Large intestine (tissue), 3 donors: Measurements from ENCODE around the gene VPS51. TPM values are rescaled to one million over a fixed set of nuclear protein-coding genes. Genes with fewer than 3 reads are reported as not detected.

Experiments
- DNase-seq, 2 donors: peaks; one replicate each; pipeline versions ENCODE4 v3.0.0 to v3.0.0-alpha.2; 2013
- H3K27ac ChIP-seq: one replicate; pipeline ENCODE4 v1.5.1; 2013; ENCODE audit warnings: low read length
- H3K27me3 ChIP-seq: 2 replicates; pipeline ENCODE4 v1.6.1; 2013; ENCODE audit warnings: low read length; ENCODE audit not compliant: control insufficient read depth, insufficient read depth
- H3K36me3 ChIP-seq: 2 replicates; pipeline ENCODE4 v1.6.1; 2013; ENCODE audit warnings: low read length; ENCODE audit not compliant: control insufficient read depth, insufficient read depth
- H3K4me1 ChIP-seq: one replicate; pipeline ENCODE4 v1.6.1; 2013; ENCODE audit warnings: low read length; ENCODE audit not compliant: control insufficient read depth, insufficient read depth
- H3K4me3 ChIP-seq: one replicate; pipeline ENCODE4 v1.5.1; 2013; ENCODE audit warnings: low read length
- H3K9me3 ChIP-seq: one replicate; pipeline ENCODE4 v1.6.1; 2013; ENCODE audit warnings: mild to moderate bottlenecking, low read depth, low read length, moderate library complexity; ENCODE audit not compliant: control insufficient read depth
- whole genome bisulfite sequencing: methylation state at CpG from one replicate; pipeline ENCODE4 v1.1.5; 2013; ENCODE audit warnings: low lambda C conversion rate; ENCODE audit not compliant: insufficient coverage; 5-methylcytosine and 5-hydroxymethylcytosine counted together
- polyA plus RNA-seq: library from polyadenylated mRNA; unstranded; fragments of 120-200 nt; gene quantifications from one replicate; pipeline ENCODE4 v1.2.1, GENCODE V29; 2013

Gene VPS51
- polyA plus RNA-seq, 1 donor: 102 TPM

DNA sequence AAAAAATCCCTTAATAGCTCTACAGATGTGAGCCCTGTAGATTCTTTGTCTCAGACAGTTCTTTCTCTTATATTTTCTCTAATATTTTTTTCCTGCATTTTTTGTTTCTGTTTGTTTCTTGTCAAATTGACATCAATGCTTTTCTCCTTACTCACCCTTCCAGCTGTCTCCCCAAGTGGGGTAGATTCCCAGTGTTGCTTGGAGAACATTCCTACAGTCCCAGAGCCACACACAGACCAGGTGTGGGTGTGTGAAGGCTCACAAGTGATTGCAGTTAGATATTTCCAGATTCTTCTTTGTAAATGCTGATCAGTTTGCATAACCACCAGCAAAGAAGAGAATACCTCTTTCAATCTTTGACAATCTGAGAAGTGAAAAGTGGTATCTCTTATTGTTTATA is 7.5 kb downstream of the VPS51 start:
- peaks cover 40% of the 10 kb centered on the region for H3K36me3 ChIP-seq
- H3K27ac ChIP-seq: no peak overlapping the region
- H3K9me3 ChIP-seq: peaks cover 8% of the 10 kb centered on the region
- H3K4me1 ChIP-seq: no peaks in the 10 kb centered on the region
- no peak for DNase-seq
- H3K27me3 ChIP-seq: no peaks in the 10 kb centered on the region
- H3K4me3 ChIP-seq: no peak overlapping the region

DNA sequence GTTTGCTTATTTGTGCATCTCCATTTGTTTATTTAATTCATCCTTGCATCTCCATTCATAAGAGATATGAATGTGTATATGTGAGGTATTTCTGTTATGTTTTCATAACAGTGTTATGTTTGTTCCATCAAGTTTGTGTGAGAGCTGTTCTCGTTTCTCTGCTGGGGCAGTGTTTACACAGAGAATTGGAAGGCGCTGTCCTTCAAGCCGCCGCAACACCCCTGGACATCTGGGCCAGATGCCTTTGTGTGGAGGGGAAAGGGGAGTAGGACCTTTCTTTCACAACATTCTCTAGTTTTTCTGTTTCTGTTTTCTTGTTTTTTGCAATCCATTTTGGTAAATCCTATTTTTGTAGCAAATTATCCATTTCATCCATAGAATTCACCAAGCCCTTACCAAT is 8.6 kb downstream of the VPS51 start:
- H3K27ac ChIP-seq: no peak overlapping the region
- H3K36me3 ChIP-seq: peaks cover 44% of the 10 kb centered on the region

DNA sequence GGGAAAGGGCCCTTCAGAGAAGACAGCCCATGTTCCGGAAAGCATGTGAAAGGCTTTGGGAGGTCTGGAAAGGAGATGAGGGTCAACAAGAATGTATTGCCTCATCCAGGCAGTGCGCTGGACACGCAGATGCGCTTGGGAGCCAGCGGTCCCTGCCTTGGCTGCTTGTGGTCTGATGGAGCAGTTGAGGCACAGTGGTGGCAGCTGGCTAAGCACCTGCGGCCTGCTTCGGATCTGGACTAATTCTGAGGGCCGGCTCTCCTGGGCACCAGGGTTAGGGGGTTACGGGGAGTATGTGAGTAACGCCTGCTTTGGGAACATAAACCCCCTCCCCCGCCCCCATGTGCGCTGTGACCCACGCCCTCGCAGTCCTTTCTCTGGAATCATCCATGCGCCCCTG is 11.1 kb downstream of the VPS51 start:
- Histone ChIP-seq H3K9me3 (peaks cover 8% of the 10 kb centered on the region), H3K4me1 (peaks cover 12% of the 10 kb centered on the region), H3K36me3 (peaks cover 49% of the 10 kb centered on the region), H3K27me3 (no peaks in the 10 kb centered on the region), H3K4me3 (no peak overlapping the region), H3K27ac (no peak overlapping the region)
- DNase-seq: no peak
- WGBS: no CpG with 5 or more reads among the region's 15 CpGs

More for the DNA sequence above, 8.6 kb downstream of the VPS51 start:
- WGBS: no CpG with 5 or more reads among the region's 4 CpGs
- H3K9me3 ChIP-seq: peaks cover 8% of the 10 kb centered on the region
- no peaks in the 10 kb centered on the region for H3K27me3 ChIP-seq
- H3K4me1 ChIP-seq: no peaks in the 10 kb centered on the region
- H3K4me3 ChIP-seq: no peak overlapping the region
- DNase-seq: no peak

DNA sequence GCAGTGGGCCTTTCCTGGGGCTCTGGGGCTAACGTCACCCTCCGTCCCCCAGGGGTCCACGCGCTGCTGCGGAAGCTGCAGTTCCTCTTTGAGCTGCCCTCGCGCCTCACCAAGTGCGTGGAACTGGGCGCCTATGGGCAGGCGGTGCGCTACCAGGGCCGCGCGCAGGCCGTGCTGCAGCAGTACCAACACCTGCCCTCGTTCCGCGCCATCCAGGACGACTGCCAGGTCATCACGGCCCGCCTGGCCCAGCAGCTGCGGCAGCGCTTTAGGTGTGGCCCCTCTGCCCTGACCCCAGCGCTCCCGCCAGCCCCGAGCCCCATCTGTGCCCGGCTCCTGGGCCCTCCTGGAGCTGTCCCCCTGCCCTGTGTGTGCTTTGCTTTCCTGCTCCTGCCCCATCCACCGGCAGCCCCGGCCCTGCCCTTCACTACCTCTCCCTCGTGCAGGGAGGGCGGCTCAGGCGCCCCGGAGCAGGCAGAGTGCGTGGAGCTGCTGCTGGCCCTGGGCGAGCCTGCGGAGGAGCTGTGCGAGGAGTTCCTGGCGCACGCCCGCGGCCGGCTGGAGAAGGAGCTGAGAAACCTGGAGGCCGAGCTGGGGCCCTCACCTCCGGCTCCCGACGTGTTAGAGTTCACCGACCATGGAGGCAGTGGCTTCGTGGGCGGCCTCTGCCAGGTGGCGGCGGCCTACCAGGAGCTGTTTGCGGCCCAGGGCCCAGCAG is 11.9 kb downstream of the VPS51 start:
- Histone ChIP-seq H3K27me3 (peaks cover 2% of the 10 kb centered on the region), H3K4me3 (no peak overlapping the region), H3K4me1 (peaks cover 15% of the 10 kb centered on the region), H3K27ac (no peak overlapping the region), H3K36me3 (peaks cover 43% of the 10 kb centered on the region), H3K9me3 (peaks cover 8% of the 10 kb centered on the region)
- WGBS: no CpG with 5 or more reads among the region's 52 CpGs
- DNase-seq: no peak

DNA sequence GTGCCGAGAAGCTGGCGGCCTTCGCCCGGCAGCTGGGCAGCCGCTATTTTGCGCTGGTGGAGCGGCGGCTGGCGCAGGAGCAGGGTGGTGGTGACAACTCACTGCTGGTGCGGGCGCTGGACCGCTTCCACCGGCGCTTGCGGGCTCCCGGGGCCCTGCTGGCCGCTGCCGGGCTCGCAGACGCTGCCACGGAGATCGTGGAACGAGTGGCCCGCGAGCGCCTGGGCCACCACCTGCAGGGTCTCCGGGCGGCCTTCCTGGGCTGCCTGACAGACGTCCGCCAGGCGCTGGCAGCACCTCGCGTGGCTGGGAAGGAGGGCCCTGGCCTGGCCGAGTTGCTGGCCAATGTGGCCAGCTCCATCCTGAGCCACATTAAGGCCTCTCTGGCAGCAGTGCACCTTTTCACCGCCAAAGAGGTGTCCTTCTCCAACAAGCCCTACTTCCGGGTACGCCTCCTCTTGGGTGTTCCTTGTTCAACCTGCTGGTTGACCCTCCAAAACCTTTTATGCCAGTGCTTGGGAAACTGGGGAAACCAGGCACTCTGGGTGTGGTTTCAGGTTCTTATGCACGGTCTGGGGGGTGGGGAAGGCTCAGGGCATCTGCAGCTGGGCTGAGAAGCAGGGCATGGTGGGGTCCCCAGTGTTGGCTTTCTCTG is 12.6 kb downstream of the VPS51 start:
- no peak overlapping the region for H3K4me3 ChIP-seq
- no peak overlapping the region for H3K27ac ChIP-seq
- peaks cover 22% of the 10 kb centered on the region for H3K4me1 ChIP-seq
- H3K36me3 ChIP-seq: peaks cover 43% of the 10 kb centered on the region
- DNase-seq: no peak
- H3K27me3 ChIP-seq: peaks cover 2% of the 10 kb centered on the region
- no CpG with 5 or more reads among the region's 38 CpGs for WGBS
- H3K9me3 ChIP-seq: peaks cover 8% of the 10 kb centered on the region

DNA sequence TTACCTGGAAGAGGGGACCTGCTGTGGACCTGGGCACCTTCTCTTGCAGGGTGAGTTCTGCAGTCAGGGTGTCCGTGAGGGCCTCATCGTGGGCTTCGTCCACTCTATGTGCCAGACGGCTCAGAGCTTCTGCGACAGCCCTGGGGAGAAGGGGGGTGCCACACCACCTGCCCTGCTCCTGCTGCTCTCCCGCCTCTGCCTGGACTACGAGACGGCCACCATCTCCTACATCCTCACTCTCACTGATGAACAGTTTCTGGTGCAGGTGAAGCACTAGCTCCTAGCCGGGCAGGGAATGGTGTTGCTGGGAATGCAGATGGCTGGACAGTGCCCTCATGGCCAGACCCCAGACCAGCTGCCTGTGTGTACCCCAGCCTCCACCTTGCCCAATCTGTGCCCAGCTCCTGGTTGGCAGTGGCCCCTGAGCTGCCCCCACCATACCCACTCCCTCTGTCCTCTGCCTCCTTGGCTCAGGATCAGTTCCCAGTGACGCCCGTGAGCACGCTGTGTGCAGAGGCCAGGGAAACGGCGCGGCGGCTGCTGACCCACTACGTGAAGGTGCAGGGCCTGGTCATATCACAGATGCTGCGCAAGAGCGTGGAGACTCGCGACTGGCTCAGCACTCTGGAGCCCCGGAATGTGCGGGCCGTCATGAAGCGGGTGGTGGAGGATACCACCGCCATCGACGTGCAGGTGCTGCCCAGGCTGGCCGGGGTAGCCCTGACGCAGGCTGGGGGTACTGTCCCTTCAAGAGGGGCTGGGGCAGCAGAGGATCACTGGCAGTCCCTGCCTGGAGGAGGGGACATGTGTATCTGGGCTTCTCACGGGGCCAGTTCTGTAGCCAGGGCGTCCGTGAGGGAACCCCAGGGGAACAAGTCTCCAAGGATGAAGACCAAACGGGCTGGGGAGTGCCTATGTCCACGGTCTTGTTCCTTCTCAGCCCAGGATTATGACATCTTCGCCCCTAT is 13.5 kb downstream of the VPS51 start:
- no peak for DNase-seq
- Histone ChIP-seq H3K27ac (no peak overlapping the region), H3K4me3 (no peak overlapping the region), H3K9me3 (peaks cover 8% of the 10 kb centered on the region), H3K4me1 (peaks cover 26% of the 10 kb centered on the region), H3K36me3 (peaks cover 43% of the 10 kb centered on the region), H3K27me3 (peaks cover 2% of the 10 kb centered on the region)
- WGBS: no CpG with 5 or more reads among the region's 36 CpGs

DNA sequence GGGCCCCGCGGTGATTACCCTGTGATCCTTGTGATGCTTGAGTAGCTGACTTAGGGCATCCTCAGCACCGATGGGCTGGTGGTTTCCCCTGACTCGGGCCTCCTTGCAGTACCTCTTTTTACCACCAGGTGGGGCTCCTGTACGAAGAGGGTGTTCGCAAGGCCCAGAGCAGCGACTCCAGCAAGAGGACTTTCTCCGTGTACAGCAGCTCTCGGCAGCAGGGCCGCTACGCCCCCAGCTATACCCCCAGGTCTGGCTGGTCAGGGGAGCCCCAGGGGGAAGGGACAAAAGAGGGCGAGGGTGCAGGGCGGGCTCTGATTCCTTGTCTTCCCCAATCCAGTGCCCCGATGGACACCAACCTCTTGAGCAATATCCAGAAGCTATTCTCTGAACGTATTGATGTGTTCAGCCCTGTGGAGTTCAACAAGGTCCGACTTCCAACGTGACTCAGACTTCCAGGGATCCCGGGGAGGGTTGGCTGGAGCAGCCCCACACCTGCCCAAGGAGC is 14.4 kb downstream of the VPS51 start:
- H3K27me3 ChIP-seq: peaks cover 2% of the 10 kb centered on the region
- no peak overlapping the region for H3K4me3 ChIP-seq
- no CpG with 5 or more reads among the region's 18 CpGs for WGBS
- peaks cover 26% of the 10 kb centered on the region for H3K4me1 ChIP-seq
- DNase-seq: peak; percentile 79 to 82
- peak overlapping the region; percentile 53 for H3K27ac ChIP-seq
- peaks cover 8% of the 10 kb centered on the region for H3K9me3 ChIP-seq
- peaks cover 41% of the 10 kb centered on the region for H3K36me3 ChIP-seq

DNA sequence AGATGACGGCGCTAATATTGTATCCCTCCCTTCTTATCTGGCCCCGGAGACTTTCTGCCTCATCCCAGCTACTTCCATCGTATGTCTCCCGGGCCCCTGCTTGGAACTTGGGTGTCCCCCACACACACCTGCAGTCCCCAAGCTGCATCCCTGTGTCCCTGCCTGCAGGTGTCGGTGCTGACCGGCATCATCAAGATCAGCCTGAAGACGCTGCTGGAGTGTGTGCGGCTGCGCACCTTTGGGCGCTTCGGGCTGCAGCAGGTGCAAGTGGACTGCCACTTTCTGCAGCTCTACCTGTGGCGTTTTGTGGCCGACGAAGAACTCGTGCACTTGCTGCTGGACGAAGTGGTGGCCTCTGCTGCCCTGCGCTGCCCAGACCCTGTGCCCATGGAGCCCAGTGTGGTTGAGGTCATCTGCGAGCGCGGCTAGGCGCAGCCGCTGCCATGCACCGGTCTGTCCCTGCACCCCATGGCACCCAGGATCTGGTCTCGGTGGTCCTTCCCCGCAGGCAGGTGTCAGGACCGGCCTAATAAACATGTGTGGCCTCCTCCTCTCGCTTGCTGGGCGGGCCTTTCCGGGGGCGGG is 15.2 kb downstream of the VPS51 start:
- no peak for DNase-seq
- peaks cover 42% of the 10 kb centered on the region for H3K36me3 ChIP-seq
- WGBS: 100% methylated on average over 2 of the region's 31 CpGs
- H3K4me1 ChIP-seq: peaks cover 30% of the 10 kb centered on the region
- peaks cover 8% of the 10 kb centered on the region for H3K9me3 ChIP-seq
- peaks cover 2% of the 10 kb centered on the region for H3K27me3 ChIP-seq
- no peak overlapping the region for H3K4me3 ChIP-seq
- H3K27ac ChIP-seq: peak overlapping the region; percentile 53

DNA sequence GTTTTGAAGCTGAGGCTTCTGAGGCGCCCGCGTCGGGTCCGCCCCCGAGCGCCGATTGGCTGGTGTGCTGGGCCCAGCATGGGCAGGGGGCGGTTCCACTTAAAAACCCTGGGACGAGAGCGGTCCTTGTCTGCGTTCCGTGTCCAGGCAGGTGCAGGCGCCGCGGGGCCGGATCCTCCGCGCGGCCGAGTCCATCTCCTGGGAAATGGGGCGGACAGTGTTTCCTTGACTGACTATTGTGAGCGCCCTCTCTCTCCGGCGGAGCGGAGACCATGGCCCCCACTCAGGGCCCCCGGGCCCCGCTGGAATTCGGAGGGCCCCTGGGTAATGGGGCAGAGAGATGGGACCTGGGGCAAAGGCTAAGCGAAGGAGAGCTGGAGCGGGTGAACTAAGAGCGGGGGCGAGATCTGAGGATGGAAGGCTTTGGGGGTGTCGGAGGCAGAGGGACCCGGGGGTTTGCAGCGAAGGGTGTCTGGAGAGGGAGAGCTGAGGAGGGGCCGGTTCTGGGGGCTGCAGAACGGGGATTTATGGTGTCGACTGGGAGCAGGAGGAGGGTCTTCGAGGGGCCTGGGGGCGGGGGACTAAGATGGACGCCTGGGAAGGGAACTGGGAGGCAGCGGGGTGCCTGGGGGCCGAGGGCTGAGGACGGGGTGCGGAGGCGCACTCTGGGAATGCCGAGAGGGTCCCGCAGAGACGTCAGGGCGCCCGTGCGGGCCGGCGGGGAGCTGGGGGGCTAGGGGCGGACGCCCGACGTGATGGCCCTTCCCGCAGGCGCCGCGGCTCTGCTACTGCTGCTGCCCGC is 15.9 kb downstream of the VPS51 start, which contains the start of gene TM7SF2:
Gene TM7SF2 (plus strand): TSS at position 129 of the 802 bp plus-strand sequence. CDS start 144 bp downstream, at position 273.
- peaks cover 40% of the 10 kb centered on the region for H3K36me3 ChIP-seq
- peaks cover 35% of the 10 kb centered on the region for H3K4me1 ChIP-seq
- 0% methylated on average over 1 of the region's 64 CpGs for WGBS
- H3K27me3 ChIP-seq: peaks cover 2% of the 10 kb centered on the region
- H3K4me3 ChIP-seq: peak within 1 kb of the TSS; percentile 76
- peak within 1 kb of the TSS; percentile 84 for H3K27ac ChIP-seq
- H3K9me3 ChIP-seq: peaks cover 8% of the 10 kb centered on the region
- DNase-seq: peak; percentile 94 to 96
